HFFc6 (cell line): ENCODE measurements around the gene EPN3. TPM values are rescaled to one million over a fixed set of nuclear protein-coding genes. Genes with fewer than 3 reads are reported as not detected.

Experiments used
- DNase-seq: peaks from one replicate; pipeline ENCODE4 v3.0.0-alpha.2; 2018
- H3K27ac Mint-ChIP-seq: 2 replicates; pipeline ENCODE4 v1.8.0; 2020; ENCODE audit warnings: mild to moderate bottlenecking, mixed read lengths
- H3K27me3 Mint-ChIP-seq: 2 replicates; pipeline ENCODE4 v1.8.0; 2021; ENCODE audit warnings: mild to moderate bottlenecking, moderate library complexity, mixed read lengths; ENCODE audit not compliant: insufficient read depth
- H3K36me3 Mint-ChIP-seq: 2 replicates; pipeline ENCODE4 v1.8.0; 2021; ENCODE audit warnings: low read depth, mixed read lengths
- H3K4me1 Mint-ChIP-seq: 2 replicates; pipeline ENCODE4 v1.8.0; 2020; ENCODE audit warnings: low read depth, mixed read lengths
- H3K4me3 Mint-ChIP-seq: 2 replicates; pipeline ENCODE4 v1.8.0; 2020; ENCODE audit warnings: mild to moderate bottlenecking, moderate library complexity, mixed read lengths
- H3K9me3 Mint-ChIP-seq: 2 replicates; pipeline ENCODE4 v1.8.0; 2020; ENCODE audit warnings: mild to moderate bottlenecking, mixed read lengths
- CTCF ChIP-seq: fragments of 200-600 bp; sonication (generic); IDR thresholded peaks from 2 replicates; pipeline ENCODE4 v1.5.0; 2021; ENCODE audit warnings: antibody characterized with exemption, mild to moderate bottlenecking
- total RNA-seq, 6 experiments: library from RNA; stranded (reverse); fragmentation: NEBNext Ultra II Directional; extraction: Animal tissue kit (Norgen Biotek cat#: 25700); gene quantifications; 2 replicates in 1 of 6; 3 replicates in 5 of 6; pipeline ENCODE4 v1.2.3, GENCODE V29; 2021

EPN3 gene
- total RNA-seq, 6 experiments from 2014 or later: 0.05 TPM; not detected in 5

GRCh38 chr17:50523208-50523607 is 9.3 kb upstream of the EPN3 start:
- no peak overlapping the region for H3K4me3 Mint-ChIP-seq
- no peak overlapping the region for H3K27ac Mint-ChIP-seq

GRCh38 chr17:50524838-50525237 is 7.7 kb upstream of the EPN3 start:
- no peak overlapping the region for H3K27ac Mint-ChIP-seq
- H3K36me3 Mint-ChIP-seq: no peaks in the 10 kb centered on the region
- peaks cover 26% of the 10 kb centered on the region for H3K27me3 Mint-ChIP-seq
- no peak overlapping the region for H3K4me3 Mint-ChIP-seq
- no peak for TF ChIP-seq CTCF
- no peaks in the 10 kb centered on the region for H3K4me1 Mint-ChIP-seq
- DNase-seq: no peak
- no peaks in the 10 kb centered on the region for H3K9me3 Mint-ChIP-seq

More at GRCh38 chr17:50523208-50523607, 9.3 kb upstream of the EPN3 start:
- Mint-ChIP-seq H3K9me3 (no peaks in the 10 kb centered on the region), H3K4me1 (no peaks in the 10 kb centered on the region), H3K36me3 (no peaks in the 10 kb centered on the region), H3K27me3 (peaks cover 29% of the 10 kb centered on the region)
- DNase-seq: no peak
- TF ChIP-seq CTCF: no peak

- TF ChIP-seq CTCF: no peak
- Mint-ChIP-seq H3K4me3 (no peak overlapping the region), H3K9me3 (no peaks in the 10 kb centered on the region), H3K36me3 (no peaks in the 10 kb centered on the region), H3K27ac (no peak overlapping the region), H3K27me3 (peaks cover 31% of the 10 kb centered on the region), H3K4me1 (no peaks in the 10 kb centered on the region)
- DNase-seq: no peak
Measured at GRCh38 chr17:50527155-50527762, 5.3 kb upstream of the EPN3 start.

GRCh38 chr17:50527949-50528474 is 4.5 kb upstream of the EPN3 start:
- Mint-ChIP-seq H3K36me3 (no peaks in the 10 kb centered on the region), H3K9me3 (no peaks in the 10 kb centered on the region), H3K4me1 (peaks cover under 1% of the 10 kb centered on the region; the same call in 1 of the 2 replicates), H3K27me3 (peaks cover 35% of the 10 kb centered on the region), H3K27ac (no peak overlapping the region), H3K4me3 (no peak overlapping the region)
- no peak for TF ChIP-seq CTCF
- DNase-seq: no peak

GRCh38 chr17:50529849-50530248 is 2.7 kb upstream of the EPN3 start:
- H3K36me3 Mint-ChIP-seq: no peaks in the 10 kb centered on the region
- H3K4me1 Mint-ChIP-seq: peaks cover 16% of the 10 kb centered on the region
- peaks cover 44% of the 10 kb centered on the region for H3K27me3 Mint-ChIP-seq
- no peak for TF ChIP-seq CTCF
- no peak overlapping the region for H3K27ac Mint-ChIP-seq
- H3K9me3 Mint-ChIP-seq: no peaks in the 10 kb centered on the region
- DNase-seq: no peak
- H3K4me3 Mint-ChIP-seq: no peak overlapping the region
